HepG2 (cell line): ENCODE measurements around the gene CDA. TPM values are rescaled to one million over a fixed set of nuclear protein-coding genes. Genes with fewer than 3 reads are reported as not detected.
A peak's percentile ranks its signal among the peaks of the same experiment; 100 is the strongest.

Experiments
- GATAD1 ChIP-seq: IDR thresholded peaks from 2 replicates; pipeline ENCODE4 v1.6.1; 2016; ENCODE audit warnings: missing genetic modification reagents, missing compliant biosample characterization
- MEF2D ChIP-seq: sonication (generic); formaldehyde crosslinking; IDR thresholded peaks from 2 replicates; pipeline ENCODE4 v1.5.1; 2020; ENCODE audit warnings: mild to moderate bottlenecking, missing genetic modification reagents
- NR2F2 ChIP-seq: IDR thresholded peaks from 2 replicates; pipeline ENCODE4 v1.6.1; 2012; ENCODE audit warnings: low read depth, inconsistent platforms, borderline replicate concordance
- NR2F6 ChIP-seq, 2 experiments: IDR thresholded peaks; 2 replicates each; pipeline ENCODE4 v1.6.1; 2016; ENCODE audit warnings: antibody characterized with exemption in 1 of 2, mild to moderate bottlenecking in 1 of 2
- PCBP1 ChIP-seq: fragments of 200-400 bp; formaldehyde crosslinking; IDR thresholded peaks from 2 replicates; pipeline ENCODE4 v1.6.1; 2017; ENCODE audit warnings: mild to moderate bottlenecking, low read depth, low read length, borderline replicate concordance
- PITX1 ChIP-seq: sonication (generic); formaldehyde crosslinking; IDR thresholded peaks from 2 replicates; pipeline ENCODE4 v1.5.1; 2020; ENCODE audit warnings: mild to moderate bottlenecking, missing genetic modification reagents
- RORA ChIP-seq: sonication (generic); formaldehyde crosslinking; IDR thresholded peaks from 2 replicates; pipeline ENCODE4 v1.5.0; 2020; ENCODE audit warnings: mild to moderate bottlenecking, missing genetic modification reagents, moderate library complexity
- SCMH1 ChIP-seq: sonication (generic); formaldehyde crosslinking; IDR thresholded peaks from 2 replicates; pipeline ENCODE4 v1.9.0; 2021; ENCODE audit warnings: missing genetic modification reagents, mild to moderate bottlenecking, borderline replicate concordance
- SMARCE1 ChIP-seq: fragments of 450-650 bp; IDR thresholded peaks from 2 replicates; pipeline ENCODE4 v1.6.1; 2017; ENCODE audit warnings: borderline replicate concordance
- TMF1 ChIP-seq: sonication (generic); formaldehyde crosslinking; IDR thresholded peaks from 2 replicates; pipeline ENCODE4 v1.8.1; 2022; ENCODE audit warnings: low read depth, missing genetic modification reagents
- XBP1 ChIP-seq: sonication (generic); formaldehyde crosslinking; IDR thresholded peaks from 2 replicates; pipeline ENCODE4 v1.5.0; 2020; ENCODE audit warnings: missing genetic modification reagents
- ZNF10 ChIP-seq: sonication (generic); formaldehyde crosslinking; IDR thresholded peaks from 2 replicates; pipeline ENCODE4 v1.4.0; 2020; ENCODE audit warnings: mild to moderate bottlenecking, low read depth, missing genetic modification reagents, borderline replicate concordance
- ZNF766 ChIP-seq: sonication (generic); formaldehyde crosslinking; IDR thresholded peaks from 2 replicates; pipeline ENCODE4 v1.5.0; 2020; ENCODE audit warnings: missing genetic modification reagents, borderline replicate concordance
- polyA plus RNA-seq, 8 experiments: library from polyadenylated mRNA; depleted of rRNA in 3 of 8; stranded (reverse) in 7 of 8; unstranded in 1 of 8; fragments of >200 nt; fragmentation: Illumina TruSeq in 4 of 8; extraction: Trizol in 4 of 8; gene quantifications; 2 replicates each; pipeline versions ENCODE4 v1.2.1 to v1.2.3, GENCODE V29; 2011 to 2016; ENCODE audit warnings: low read depth in 4 of 8, missing spikeins in 1 of 8, mixed read lengths in 1 of 8; ENCODE audit not compliant: insufficient read depth in 1 of 8
- total RNA-seq, 5 experiments: library from RNA; depleted of rRNA; stranded (reverse); fragments of >200 nt; fragmentation: Illumina TruSeq; extraction: Trizol; gene quantifications; 2 replicates each; pipeline ENCODE4 v1.2.3, GENCODE V29; 2016; ENCODE audit warnings: low read depth in 1 of 5
- TF ChIP-seq, protein P1 (sequence below): sonication (generic); formaldehyde crosslinking; IDR thresholded peaks from 2 replicates; pipeline ENCODE4 v1.4.0; 2020; ENCODE audit warnings: missing genetic modification reagents, low read depth, mild to moderate bottlenecking, borderline replicate concordance
- TF ChIP-seq, protein P2 (sequence below): sonication (generic); formaldehyde crosslinking; conservative IDR thresholded peaks from 2 replicates; pipeline ENCODE4 v1.4.0; 2020; ENCODE audit warnings: missing genetic modification reagents
- TF ChIP-seq, protein P3 (sequence below): IDR thresholded peaks from 2 replicates; pipeline ENCODE4 v1.6.1; 2016; ENCODE audit warnings: low read depth
- TF ChIP-seq, protein P4 (sequence below): sonication (generic); formaldehyde crosslinking; IDR thresholded peaks from 2 replicates; pipeline ENCODE4 v1.4.0; 2020; ENCODE audit warnings: mild to moderate bottlenecking, missing genetic modification reagents
- TF ChIP-seq, protein P5 (sequence below): IDR thresholded peaks from 2 replicates; pipeline ENCODE4 v1.6.1; 2018; ENCODE audit warnings: missing genetic modification reagents
- TF ChIP-seq, protein P6 (sequence below): sonication (generic); formaldehyde crosslinking; IDR thresholded peaks from 2 replicates; pipeline ENCODE4 v1.5.1; 2020; ENCODE audit warnings: missing genetic modification reagents, mild to moderate bottlenecking, borderline replicate concordance
- TF ChIP-seq, protein P7 (sequence below): sonication (generic); formaldehyde crosslinking; IDR thresholded peaks from 2 replicates; pipeline ENCODE4 v1.8.0; 2022; ENCODE audit warnings: missing genetic modification reagents, low read depth, mild to moderate bottlenecking, borderline replicate concordance
- TF ChIP-seq, protein P8 (sequence below): IDR thresholded peaks from 2 replicates; pipeline ENCODE4 v1.6.1; 2016; ENCODE audit warnings: missing biosample characterization, missing genetic modification reagents, low read depth

The CDA gene
- total and polyA plus RNA-seq, 2 of the 13 experiments (the other 11 are each of a cell fraction or from before 2014, with no cell fraction given): 0.66 to 2.1 TPM

DNA sequence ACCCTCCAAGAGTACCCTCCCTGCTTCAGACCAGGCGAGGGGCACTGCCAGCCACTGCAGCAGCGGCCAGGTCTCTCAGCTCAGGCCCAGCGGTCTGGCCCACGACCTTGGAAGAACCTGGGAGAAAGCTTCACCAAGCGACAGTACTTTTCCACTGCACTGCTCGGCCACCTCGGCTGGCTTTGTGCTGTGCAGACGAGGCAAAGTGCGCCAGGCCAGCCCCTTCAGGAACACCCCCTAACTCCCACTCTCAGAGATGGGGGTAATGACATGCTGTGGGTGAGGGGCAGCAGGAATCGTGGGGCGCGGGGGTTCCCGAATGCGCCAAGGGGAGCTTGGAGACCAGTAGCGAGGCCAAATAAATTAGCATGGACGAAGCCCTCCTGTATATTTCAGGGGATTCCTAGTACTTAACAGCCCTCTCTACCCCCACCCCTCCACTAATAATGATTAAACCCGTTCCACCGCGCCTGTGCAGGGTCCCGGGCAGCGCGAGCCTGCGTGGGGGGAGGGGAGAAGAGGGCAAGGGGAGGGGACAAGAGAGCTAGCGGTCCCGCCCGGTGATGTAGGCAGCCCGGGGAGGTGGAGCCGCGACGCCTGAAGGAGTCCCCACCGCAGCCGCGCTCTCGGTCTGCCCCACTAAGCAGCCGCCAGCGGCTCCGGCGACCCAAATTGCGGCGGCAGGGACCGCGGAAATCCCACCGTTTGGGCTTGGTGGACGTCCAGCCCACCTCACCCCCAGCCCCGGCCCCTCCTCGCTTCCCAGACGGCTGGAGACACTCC is 36.8 kb upstream of the CDA start, which contains the start of gene FAM43B (continued):
- TF ChIP-seq NR2F6 (IDR thresholded peaks at IDR 0.05): peak; percentile 33; the same call in 1 of the 2 replicates
- peak; percentile 21 for TF ChIP-seq NR2F6 (CRISPR knock-in tag; IDR thresholded peaks at IDR 0.05)
- TF ChIP-seq GATAD1: no peak; the same call in 1 of the 2 replicates
- TF ChIP-seq ZNF10 (CRISPR knock-in tag): no peak
- TF ChIP-seq, protein P1, sequence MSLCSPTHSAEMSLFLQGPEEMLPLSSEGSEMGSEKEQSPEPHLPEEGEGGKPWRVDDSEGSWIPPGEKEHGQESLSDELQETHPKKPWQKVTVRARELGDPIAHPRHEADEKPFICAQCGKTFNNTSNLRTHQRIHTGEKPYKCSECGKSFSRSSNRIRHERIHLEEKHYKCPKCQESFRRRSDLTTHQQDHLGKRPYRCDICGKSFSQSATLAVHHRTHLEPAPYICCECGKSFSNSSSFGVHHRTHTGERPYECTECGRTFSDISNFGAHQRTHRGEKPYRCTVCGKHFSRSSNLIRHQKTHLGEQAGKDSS (CRISPR knock-in tag): no peak
- TF ChIP-seq, protein P2, sequence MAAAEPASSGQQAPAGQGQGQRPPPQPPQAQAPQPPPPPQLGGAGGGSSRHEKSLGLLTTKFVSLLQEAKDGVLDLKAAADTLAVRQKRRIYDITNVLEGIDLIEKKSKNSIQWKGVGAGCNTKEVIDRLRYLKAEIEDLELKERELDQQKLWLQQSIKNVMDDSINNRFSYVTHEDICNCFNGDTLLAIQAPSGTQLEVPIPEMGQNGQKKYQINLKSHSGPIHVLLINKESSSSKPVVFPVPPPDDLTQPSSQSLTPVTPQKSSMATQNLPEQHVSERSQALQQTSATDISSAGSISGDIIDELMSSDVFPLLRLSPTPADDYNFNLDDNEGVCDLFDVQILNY: no peak
- TF ChIP-seq PCBP1: peak; percentile 88; the same call in 1 of the 2 replicates
- TF ChIP-seq SCMH1 (CRISPR knock-in tag): no peak
- no peak for TF ChIP-seq MEF2D (CRISPR knock-in tag)
- no peak for TF ChIP-seq PITX1 (CRISPR knock-in tag)
- TF ChIP-seq, protein P3, sequence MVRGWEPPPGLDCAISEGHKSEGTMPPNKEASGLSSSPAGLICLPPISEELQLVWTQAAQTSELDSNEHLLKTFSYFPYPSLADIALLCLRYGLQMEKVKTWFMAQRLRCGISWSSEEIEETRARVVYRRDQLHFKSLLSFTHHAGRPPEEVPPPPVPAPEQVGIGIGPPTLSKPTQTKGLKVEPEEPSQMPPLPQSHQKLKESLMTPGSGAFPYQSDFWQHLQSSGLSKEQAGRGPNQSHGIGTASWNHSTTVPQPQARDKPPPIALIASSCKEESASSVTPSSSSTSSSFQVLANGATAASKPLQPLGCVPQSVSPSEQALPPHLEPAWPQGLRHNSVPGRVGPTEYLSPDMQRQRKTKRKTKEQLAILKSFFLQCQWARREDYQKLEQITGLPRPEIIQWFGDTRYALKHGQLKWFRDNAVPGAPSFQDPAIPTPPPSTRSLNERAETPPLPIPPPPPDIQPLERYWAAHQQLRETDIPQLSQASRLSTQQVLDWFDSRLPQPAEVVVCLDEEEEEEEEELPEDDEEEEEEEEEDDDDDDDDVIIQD (CRISPR knock-in tag): no peak
- TF ChIP-seq NR2F2: no peak; the same call in 1 of the 2 replicates
- TF ChIP-seq, protein P4, sequence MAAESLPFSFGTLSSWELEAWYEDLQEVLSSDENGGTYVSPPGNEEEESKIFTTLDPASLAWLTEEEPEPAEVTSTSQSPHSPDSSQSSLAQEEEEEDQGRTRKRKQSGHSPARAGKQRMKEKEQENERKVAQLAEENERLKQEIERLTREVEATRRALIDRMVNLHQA (CRISPR knock-in tag): no peak
- no peak for TF ChIP-seq SMARCE1
- TF ChIP-seq ZNF766 (CRISPR knock-in tag): no peak
- TF ChIP-seq, protein P5, sequence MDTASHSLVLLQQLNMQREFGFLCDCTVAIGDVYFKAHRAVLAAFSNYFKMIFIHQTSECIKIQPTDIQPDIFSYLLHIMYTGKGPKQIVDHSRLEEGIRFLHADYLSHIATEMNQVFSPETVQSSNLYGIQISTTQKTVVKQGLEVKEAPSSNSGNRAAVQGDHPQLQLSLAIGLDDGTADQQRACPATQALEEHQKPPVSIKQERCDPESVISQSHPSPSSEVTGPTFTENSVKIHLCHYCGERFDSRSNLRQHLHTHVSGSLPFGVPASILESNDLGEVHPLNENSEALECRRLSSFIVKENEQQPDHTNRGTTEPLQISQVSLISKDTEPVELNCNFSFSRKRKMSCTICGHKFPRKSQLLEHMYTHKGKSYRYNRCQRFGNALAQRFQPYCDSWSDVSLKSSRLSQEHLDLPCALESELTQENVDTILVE (CRISPR knock-in tag): no peak
- TF ChIP-seq, protein P6, sequence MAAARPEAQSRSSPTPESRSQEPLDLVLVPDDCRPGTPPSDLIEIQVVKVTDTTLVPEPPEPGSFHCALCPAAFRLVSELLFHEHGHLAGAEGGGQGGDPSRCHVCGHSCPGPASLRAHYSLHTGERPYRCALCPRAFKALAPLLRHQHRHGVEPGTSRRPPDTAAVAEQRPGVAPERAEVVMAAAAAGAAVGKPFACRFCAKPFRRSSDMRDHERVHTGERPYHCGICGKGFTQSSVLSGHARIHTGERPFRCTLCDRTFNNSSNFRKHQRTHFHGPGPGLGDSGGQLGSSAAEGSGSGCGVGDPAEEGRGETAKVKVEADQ (CRISPR knock-in tag): no peak
- no peak for TF ChIP-seq RORA (CRISPR knock-in tag)
- TF ChIP-seq, protein P7, sequence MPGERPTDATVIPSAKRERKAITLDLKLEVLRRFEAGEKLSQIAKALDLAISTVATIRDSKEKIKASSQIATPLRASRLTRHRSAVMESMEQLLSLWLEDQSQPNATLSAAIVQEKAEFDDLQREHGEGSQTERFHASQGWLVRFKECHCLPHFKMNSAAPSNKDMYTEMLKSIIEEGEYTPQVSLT (CRISPR knock-in tag): no peak
- TF ChIP-seq TMF1 (CRISPR knock-in tag): no peak
- TF ChIP-seq, protein P8, sequence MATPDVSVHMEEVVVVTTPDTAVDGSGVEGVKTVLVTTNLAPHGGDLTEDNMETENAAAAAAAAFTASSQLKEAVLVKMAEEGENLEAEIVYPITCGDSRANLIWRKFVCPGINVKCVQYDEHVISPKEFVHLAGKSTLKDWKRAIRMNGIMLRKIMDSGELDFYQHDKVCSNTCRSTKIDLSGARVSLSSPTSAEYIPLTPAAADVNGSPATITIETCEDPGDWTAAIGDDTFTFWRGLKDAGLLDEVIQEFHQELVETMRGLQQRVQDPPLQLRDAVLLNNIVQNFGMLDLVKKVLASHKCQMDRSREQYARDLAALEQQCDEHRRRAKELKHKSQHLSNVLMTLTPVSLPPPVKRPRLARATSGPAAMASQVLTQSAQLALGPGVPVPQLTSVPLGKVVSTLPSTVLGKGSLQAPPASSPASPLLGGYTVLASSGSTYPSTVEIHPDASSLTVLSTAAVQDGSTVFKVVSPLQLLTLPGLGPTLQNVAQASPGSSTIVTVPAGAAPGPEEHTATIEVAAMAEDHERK (CRISPR knock-in tag): no peak
- TF ChIP-seq XBP1 (CRISPR knock-in tag): no peak
